ENCODE measurements around the gene SLC27A5. TPM values are rescaled to one million over a fixed set of nuclear protein-coding genes. Genes with fewer than 3 reads are reported as not detected.
A peak's percentile ranks its signal among the peaks of the same experiment; 100 is the strongest.

Gene SLC27A5
- total and polyA plus RNA-seq, 9 of the 15 experiments (the other 6 are each of a cell fraction or from before 2014, with no cell fraction given), result 42.2 to 318 (median 64.7) TPM

DNA sequence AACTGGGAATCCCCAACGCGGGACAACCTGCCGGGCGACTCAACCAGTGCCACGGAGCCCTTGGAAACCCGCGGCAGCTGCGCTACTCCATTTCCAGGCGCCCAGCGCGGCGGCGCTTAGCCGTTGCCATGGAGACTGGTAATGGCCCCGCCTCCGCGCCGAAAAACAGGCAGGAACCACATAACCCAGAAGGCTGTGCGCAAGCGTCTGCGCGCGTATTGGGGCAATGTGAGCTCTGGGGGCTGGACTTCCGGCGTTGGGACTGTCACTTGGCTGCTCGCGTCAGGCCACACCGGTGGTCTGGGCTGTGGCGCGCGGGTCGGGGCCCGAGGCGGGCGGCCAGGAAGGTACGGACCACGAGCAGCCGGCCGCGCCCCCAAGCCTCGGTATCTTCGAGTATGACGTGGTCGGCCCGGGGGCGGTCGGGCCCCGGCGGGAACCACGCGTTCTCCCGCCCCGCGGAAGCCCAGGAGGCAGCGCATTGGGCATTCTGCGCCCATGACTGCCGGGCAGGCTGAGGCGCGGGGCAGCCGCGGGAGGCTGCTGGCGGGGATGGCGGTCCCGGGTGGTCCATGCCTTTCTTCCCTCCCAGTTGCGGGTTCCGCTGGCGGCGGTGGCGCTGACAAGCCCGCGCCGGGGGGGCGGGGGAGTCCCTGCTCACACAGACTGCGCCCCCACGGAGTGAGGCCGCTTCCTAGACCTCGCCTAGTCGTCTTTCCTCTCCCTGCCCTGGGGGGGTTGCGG, 60.3 kb downstream of the SLC27A5 start, which contains the start of gene ZNF324B (continued):
- TF ChIP-seq RBM25 (IDR thresholded peaks at IDR 0.05; ENCODE audit: low read depth, low read length, severe bottlenecking) (peak; percentile 64), ZZZ3 (IDR thresholded peaks at IDR 0.05) (no peak), BRD4 (IDR thresholded peaks at IDR 0.05) (no peak), FOXJ3 (CRISPR knock-in tag; IDR thresholded peaks at IDR 0.05) (no peak), NR3C1 (CRISPR knock-in tag; IDR thresholded peaks at IDR 0.05) (0 out of 2 replicates have a peak, but pooled peaks have one; percentile 59), SNAPC5 (CRISPR knock-in tag; IDR thresholded peaks at IDR 0.05) (no peak), TBP (optimal IDR thresholded peaks at IDR 0.05; ENCODE audit: low read depth, low read length) (peak; percentile 44), XRCC4 (IDR thresholded peaks at IDR 0.05; ENCODE audit: extremely low read depth, insufficient read depth, insufficient read length) (no peak), HDAC1 (IDR thresholded peaks at IDR 0.05) (peak in 1 of 2 experiments; percentile 95; a peak in 2 of 4 replicates), RBM14 (IDR thresholded peaks at IDR 0.05; ENCODE audit: borderline replicate concordance, insufficient read depth, low read depth, low read length) (0 out of 2 replicates have a peak, but pooled peaks have one; percentile 44), RUNX1 (IDR thresholded peaks at IDR 0.05; ENCODE audit: low read depth) (peak; percentile 52; the same call in 1 of the 2 replicates), MEIS2 (IDR thresholded peaks at IDR 0.05; ENCODE audit: partially characterized antibody) (peak; percentile 64), NR0B1 (IDR thresholded peaks at IDR 0.05; ENCODE audit: partially characterized antibody) (no peak), ZNF707 (CRISPR knock-in tag; conservative IDR thresholded peaks at IDR 0.05) (no peak), ZFPM2 (CRISPR knock-in tag; IDR thresholded peaks at IDR 0.05) (0 out of 2 replicates have a peak, but pooled peaks have one; percentile 51), ZBTB26 (CRISPR knock-in tag; IDR thresholded peaks at IDR 0.05) (no peak), MXI1 (IDR thresholded peaks at IDR 0.05; ENCODE audit: low read depth, low read length) (peak; percentile 87)
- TF ChIP-seq, protein P1, sequence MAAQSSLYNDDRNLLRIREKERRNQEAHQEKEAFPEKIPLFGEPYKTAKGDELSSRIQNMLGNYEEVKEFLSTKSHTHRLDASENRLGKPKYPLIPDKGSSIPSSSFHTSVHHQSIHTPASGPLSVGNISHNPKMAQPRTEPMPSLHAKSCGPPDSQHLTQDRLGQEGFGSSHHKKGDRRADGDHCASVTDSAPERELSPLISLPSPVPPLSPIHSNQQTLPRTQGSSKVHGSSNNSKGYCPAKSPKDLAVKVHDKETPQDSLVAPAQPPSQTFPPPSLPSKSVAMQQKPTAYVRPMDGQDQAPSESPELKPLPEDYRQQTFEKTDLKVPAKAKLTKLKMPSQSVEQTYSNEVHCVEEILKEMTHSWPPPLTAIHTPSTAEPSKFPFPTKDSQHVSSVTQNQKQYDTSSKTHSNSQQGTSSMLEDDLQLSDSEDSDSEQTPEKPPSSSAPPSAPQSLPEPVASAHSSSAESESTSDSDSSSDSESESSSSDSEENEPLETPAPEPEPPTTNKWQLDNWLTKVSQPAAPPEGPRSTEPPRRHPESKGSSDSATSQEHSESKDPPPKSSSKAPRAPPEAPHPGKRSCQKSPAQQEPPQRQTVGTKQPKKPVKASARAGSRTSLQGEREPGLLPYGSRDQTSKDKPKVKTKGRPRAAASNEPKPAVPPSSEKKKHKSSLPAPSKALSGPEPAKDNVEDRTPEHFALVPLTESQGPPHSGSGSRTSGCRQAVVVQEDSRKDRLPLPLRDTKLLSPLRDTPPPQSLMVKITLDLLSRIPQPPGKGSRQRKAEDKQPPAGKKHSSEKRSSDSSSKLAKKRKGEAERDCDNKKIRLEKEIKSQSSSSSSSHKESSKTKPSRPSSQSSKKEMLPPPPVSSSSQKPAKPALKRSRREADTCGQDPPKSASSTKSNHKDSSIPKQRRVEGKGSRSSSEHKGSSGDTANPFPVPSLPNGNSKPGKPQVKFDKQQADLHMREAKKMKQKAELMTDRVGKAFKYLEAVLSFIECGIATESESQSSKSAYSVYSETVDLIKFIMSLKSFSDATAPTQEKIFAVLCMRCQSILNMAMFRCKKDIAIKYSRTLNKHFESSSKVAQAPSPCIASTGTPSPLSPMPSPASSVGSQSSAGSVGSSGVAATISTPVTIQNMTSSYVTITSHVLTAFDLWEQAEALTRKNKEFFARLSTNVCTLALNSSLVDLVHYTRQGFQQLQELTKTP (IDR thresholded peaks at IDR 0.05; ENCODE audit: low read depth in 1 of 2, partially characterized antibody in 2 of 2), result peak in 1 of 2 experiments; percentile 82
- TF ChIP-seq, protein P2, sequence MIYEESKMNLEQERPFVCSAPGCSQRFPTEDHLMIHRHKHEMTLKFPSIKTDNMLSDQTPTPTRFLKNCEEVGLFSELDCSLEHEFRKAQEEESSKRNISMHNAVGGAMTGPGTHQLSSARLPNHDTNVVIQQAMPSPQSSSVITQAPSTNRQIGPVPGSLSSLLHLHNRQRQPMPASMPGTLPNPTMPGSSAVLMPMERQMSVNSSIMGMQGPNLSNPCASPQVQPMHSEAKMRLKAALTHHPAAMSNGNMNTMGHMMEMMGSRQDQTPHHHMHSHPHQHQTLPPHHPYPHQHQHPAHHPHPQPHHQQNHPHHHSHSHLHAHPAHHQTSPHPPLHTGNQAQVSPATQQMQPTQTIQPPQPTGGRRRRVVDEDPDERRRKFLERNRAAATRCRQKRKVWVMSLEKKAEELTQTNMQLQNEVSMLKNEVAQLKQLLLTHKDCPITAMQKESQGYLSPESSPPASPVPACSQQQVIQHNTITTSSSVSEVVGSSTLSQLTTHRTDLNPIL (CRISPR knock-in tag; IDR thresholded peaks at IDR 0.05), result no peak

All from K562 (cell line).